Colonic mucosa (tissue), 4 donors: ENCODE results near the gene POLR2L. TPM values are rescaled to one million over a fixed set of nuclear protein-coding genes. Genes with fewer than 3 reads are reported as not detected.

Experiments used
- DNase-seq: peaks from one replicate; pipeline ENCODE4 v3.0.0-alpha.2; 2020
- H3K27ac ChIP-seq: fragments of 200-600 bp; one replicate; pipeline ENCODE4 v1.8.0; 2021
- H3K27me3 ChIP-seq: fragments of 200-600 bp; one replicate; pipeline ENCODE4 v1.8.0; 2021
- H3K36me3 ChIP-seq: fragments of 200-600 bp; one replicate; pipeline ENCODE4 v1.8.0; 2021
- H3K4me1 ChIP-seq: fragments of 200-600 bp; one replicate; pipeline ENCODE4 v1.8.0; 2021; ENCODE audit warnings: mild to moderate bottlenecking
- H3K4me3 ChIP-seq: fragments of 200-600 bp; one replicate; pipeline ENCODE4 v1.8.0; 2021
- H3K9ac ChIP-seq, 2 donors: one replicate each; pipeline ENCODE4 v1.7.0; 2013; ENCODE audit warnings: control low read depth in 2 of 2, low read depth in 2 of 2, low read length in 2 of 2
- H3K9me3 ChIP-seq: fragments of 200-600 bp; one replicate; pipeline ENCODE4 v1.8.0; 2021
- intact Hi-C: fragments of 100-400 bp; cut with DNase I; formaldehyde crosslinking; loops from one replicate; pipeline ENCODE4 v1.14.1; 2022
- total RNA-seq, 2 donors: library from RNA; stranded (reverse); fragmentation: NEBNext Ultra II Directional in 1 of 2; extraction: Animal tissue kit (Norgen Biotek cat#: 25700) in 1 of 2; gene quantifications; one replicate each; pipeline ENCODE4 v1.2.1, GENCODE V29; 2021
- TF ChIP-seq, protein P1 (sequence below): fragments of 200-600 bp; IDR thresholded peaks from one replicate; pipeline ENCODE4 v1.8.0; 2022; ENCODE audit warnings: antibody characterized with exemption, mild to moderate bottlenecking
- donor health status: healthy.
- donor health status: DM: no; HTN: no; CAD: no.
- donor health status: DM: no; HTN: no; CAD: no.

Gene POLR2L
- total RNA-seq, 2 donors from 2014 or later = 77.4 to 181 TPM

GRCh38 chr11:872799-873198 is 30.5 kb upstream of the POLR2L start:
- no peak for DNase-seq
- Histone ChIP-seq H3K27ac (no peak overlapping the region), H3K27me3 (no peaks in the 10 kb centered on the region), H3K36me3 (no peaks in the 10 kb centered on the region), H3K4me3 (no peak overlapping the region), H3K9ac (no peak overlapping the region), H3K4me1 (no peaks in the 10 kb centered on the region), H3K9me3 (no peaks in the 10 kb centered on the region)
- TF ChIP-seq, protein P1, sequence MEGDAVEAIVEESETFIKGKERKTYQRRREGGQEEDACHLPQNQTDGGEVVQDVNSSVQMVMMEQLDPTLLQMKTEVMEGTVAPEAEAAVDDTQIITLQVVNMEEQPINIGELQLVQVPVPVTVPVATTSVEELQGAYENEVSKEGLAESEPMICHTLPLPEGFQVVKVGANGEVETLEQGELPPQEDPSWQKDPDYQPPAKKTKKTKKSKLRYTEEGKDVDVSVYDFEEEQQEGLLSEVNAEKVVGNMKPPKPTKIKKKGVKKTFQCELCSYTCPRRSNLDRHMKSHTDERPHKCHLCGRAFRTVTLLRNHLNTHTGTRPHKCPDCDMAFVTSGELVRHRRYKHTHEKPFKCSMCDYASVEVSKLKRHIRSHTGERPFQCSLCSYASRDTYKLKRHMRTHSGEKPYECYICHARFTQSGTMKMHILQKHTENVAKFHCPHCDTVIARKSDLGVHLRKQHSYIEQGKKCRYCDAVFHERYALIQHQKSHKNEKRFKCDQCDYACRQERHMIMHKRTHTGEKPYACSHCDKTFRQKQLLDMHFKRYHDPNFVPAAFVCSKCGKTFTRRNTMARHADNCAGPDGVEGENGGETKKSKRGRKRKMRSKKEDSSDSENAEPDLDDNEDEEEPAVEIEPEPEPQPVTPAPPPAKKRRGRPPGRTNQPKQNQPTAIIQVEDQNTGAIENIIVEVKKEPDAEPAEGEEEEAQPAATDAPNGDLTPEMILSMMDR = no peak
- intact Hi-C loops = no loop called here

DNA sequence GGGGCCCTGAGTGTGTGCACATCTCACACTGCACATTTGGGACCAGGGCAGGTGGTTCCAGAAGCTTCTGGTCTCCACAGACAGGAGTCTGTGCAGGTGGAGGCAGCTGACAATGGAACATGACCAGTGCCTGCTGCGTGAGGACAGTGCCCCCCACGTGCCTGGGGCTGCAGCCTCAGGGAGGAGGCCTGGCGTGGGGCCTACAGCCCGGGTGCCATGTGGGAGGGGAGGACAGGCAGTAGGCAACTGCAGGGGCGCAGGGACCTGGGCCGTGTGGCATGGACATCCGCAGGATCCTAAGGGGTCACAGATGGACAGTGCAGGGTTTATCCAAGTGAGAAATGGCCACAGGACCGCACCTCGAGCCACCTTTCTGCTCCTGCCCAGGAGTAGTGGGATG is 29.1 kb upstream of the POLR2L start:
- no peaks in the 10 kb centered on the region for H3K9me3 ChIP-seq
- DNase-seq = no peak
- no peaks in the 10 kb centered on the region for H3K4me1 ChIP-seq
- intact Hi-C loops = no loop called here
- H3K36me3 ChIP-seq = no peaks in the 10 kb centered on the region
- TF ChIP-seq, protein P1 = no peak
- no peak overlapping the region for H3K9ac ChIP-seq
- no peaks in the 10 kb centered on the region for H3K27me3 ChIP-seq
- H3K27ac ChIP-seq = no peak overlapping the region
- no peak overlapping the region for H3K4me3 ChIP-seq

DNA sequence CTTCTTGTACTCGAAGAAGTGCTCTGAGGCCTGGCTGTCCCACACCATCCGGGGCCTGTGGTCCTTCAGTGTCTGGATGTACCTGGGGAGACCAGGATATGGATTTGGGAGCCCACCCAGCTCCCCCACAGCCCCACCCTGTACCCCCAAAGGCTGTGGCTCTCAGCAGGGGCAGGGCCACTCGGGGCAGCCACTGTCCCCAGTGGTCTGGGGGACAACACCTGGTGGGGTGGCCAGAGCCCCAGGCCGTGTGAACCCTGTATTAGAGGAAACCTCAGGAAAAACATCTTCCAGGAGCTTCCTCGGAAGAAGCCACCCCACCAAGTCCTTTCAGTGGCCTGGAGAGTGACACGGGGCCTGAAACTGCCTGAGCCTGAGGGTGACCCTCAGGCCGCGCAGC is 28.1 kb upstream of the POLR2L start:
- Histone ChIP-seq H3K9me3 (no peaks in the 10 kb centered on the region), H3K27me3 (no peaks in the 10 kb centered on the region), H3K4me3 (no peak overlapping the region), H3K4me1 (no peaks in the 10 kb centered on the region), H3K36me3 (no peaks in the 10 kb centered on the region), H3K27ac (no peak overlapping the region), H3K9ac (no peak overlapping the region)
- TF ChIP-seq, protein P1 = no peak
- DNase-seq = no peak
- intact Hi-C loops = no loop called here

GRCh38 chr11:870127-870413 is 27.7 kb upstream of the POLR2L start:
- no peaks in the 10 kb centered on the region for H3K4me1 ChIP-seq
- H3K9ac ChIP-seq = no peak overlapping the region
- H3K36me3 ChIP-seq = no peaks in the 10 kb centered on the region
- H3K4me3 ChIP-seq = no peak overlapping the region
- intact Hi-C loops = no loop called here
- no peaks in the 10 kb centered on the region for H3K27me3 ChIP-seq
- TF ChIP-seq, protein P1 = no peak
- H3K9me3 ChIP-seq = no peaks in the 10 kb centered on the region
- DNase-seq = no peak
- H3K27ac ChIP-seq = no peak overlapping the region

- no peak for DNase-seq
- intact Hi-C loops = no loop called here
- H3K27me3 ChIP-seq = peaks cover under 1% of the 10 kb centered on the region
- no peak overlapping the region for H3K4me3 ChIP-seq
- no peak overlapping the region for H3K27ac ChIP-seq
- H3K4me1 ChIP-seq = no peaks in the 10 kb centered on the region
- TF ChIP-seq, protein P1 = no peak
- no peaks in the 10 kb centered on the region for H3K36me3 ChIP-seq
- no peaks in the 10 kb centered on the region for H3K9me3 ChIP-seq
- no peak overlapping the region for H3K9ac ChIP-seq
These were observed 27.2 kb upstream of the POLR2L start for GRCh38 chr11:869399-870126.
